ENCODE results near the gene MINDY4. TPM values are rescaled to one million over a fixed set of nuclear protein-coding genes. Genes with fewer than 3 reads are reported as not detected.

The MINDY4 gene
- total RNA-seq, 4 donors from 2014 or later = 11.0 to 30.9 (median 18.9) TPM

- ATAC-seq (ENCODE audit: low FRiP score) (no peak), DNase-seq (ENCODE audit: low spot score) (no peak)
- no peak for TF ChIP-seq CTCF (IDR thresholded peaks at IDR 0.05)
Measured at GRCh38 chr7:30912986-30913811, 142.0 kb downstream of the MINDY4 start.

GRCh38 chr7:30913821-30914515 is 142.8 kb downstream of the MINDY4 start:
- no peak for ATAC-seq (ENCODE audit: low FRiP score)
- DNase-seq (ENCODE audit: low spot score) = no peak
- no peak for TF ChIP-seq CTCF (IDR thresholded peaks at IDR 0.05)

DNA sequence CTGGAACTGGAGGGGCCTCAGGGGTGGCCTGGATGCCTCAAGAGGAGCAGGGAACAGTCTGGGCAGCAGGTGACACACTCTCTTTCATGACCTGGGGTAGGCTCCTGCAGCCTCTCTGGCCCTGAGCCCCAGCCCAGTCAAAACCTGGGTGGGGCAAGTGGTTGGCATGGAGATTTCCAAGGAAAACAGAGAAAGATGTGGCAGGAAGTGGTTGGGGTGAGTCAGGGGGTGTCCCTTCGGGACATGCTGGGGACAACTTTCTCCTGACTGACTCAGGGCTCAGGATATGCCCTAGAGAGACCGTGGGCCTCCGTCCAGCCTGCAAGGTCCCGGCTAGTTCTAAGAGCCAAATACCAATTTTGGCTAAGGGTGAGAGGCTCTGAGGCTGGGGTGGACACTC is 143.4 kb downstream of the MINDY4 start:
- ATAC-seq (ENCODE audit: low FRiP score) (no peak), DNase-seq (ENCODE audit: low spot score) (no peak)
- no peak for TF ChIP-seq CTCF (IDR thresholded peaks at IDR 0.05)

GRCh38 chr7:30915005-30915601 is 143.9 kb downstream of the MINDY4 start:
- no peak for TF ChIP-seq CTCF (IDR thresholded peaks at IDR 0.05)
- ATAC-seq (ENCODE audit: low FRiP score) (no peak), DNase-seq (ENCODE audit: low spot score) (no peak)

GRCh38 chr7:30915751-30916150 is 144.5 kb downstream of the MINDY4 start:
- DNase-seq (ENCODE audit: low spot score) = no peak
- no peak for ATAC-seq (ENCODE audit: low FRiP score)
- no peak for TF ChIP-seq CTCF (IDR thresholded peaks at IDR 0.05)

DNA sequence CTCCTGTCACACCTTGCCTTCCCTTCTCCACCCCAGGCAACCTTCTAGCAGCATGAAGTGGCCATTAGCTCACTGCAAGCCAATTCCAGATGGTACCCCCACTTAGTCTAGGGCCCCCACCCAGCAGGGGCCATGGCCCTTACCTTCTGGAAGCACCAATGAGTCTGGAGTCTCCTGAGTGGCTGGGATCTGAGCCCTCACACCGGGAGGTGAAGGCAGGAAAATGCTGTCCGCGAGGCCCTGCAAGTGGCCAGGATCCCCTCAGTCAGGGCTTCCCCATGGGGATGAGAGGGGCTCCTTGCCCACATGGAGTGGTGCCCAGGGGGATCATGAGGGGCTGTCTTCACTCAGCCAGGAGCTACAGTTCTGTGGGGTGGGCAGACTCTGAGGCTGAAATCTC is 145.0 kb downstream of the MINDY4 start:
- ATAC-seq (ENCODE audit: low FRiP score) (no peak), DNase-seq (ENCODE audit: low spot score) (no peak)
- TF ChIP-seq CTCF (IDR thresholded peaks at IDR 0.05) = no peak
